ENCODE data around the gene RIBC2. TPM values are rescaled to one million over a fixed set of nuclear protein-coding genes. Genes with fewer than 3 reads are reported as not detected.

The RIBC2 gene
- total RNA-seq, 1 experiment from 2014 or later, result 2.9 TPM

GRCh38 chr22:45423524-45423923 is 10.0 kb downstream of the RIBC2 start:
- TF ChIP-seq REST (IDR thresholded peaks at IDR 0.05; ENCODE audit: insufficient read depth in 1 of 2, low read depth in 2 of 2, low read length in 1 of 2), result no peak
- no peak for TF ChIP-seq SIN3A (IDR thresholded peaks at IDR 0.05; ENCODE audit: borderline replicate concordance, insufficient read depth, low read depth, low read length)
- TF ChIP-seq POLR2AphosphoS5 (IDR thresholded peaks at IDR 0.05; ENCODE audit: low read depth, low read length), result no peak
- TF ChIP-seq TCF7L2 (IDR thresholded peaks at IDR 0.05; ENCODE audit: low read depth, low read length), result no peak
- TF ChIP-seq, protein P1, sequence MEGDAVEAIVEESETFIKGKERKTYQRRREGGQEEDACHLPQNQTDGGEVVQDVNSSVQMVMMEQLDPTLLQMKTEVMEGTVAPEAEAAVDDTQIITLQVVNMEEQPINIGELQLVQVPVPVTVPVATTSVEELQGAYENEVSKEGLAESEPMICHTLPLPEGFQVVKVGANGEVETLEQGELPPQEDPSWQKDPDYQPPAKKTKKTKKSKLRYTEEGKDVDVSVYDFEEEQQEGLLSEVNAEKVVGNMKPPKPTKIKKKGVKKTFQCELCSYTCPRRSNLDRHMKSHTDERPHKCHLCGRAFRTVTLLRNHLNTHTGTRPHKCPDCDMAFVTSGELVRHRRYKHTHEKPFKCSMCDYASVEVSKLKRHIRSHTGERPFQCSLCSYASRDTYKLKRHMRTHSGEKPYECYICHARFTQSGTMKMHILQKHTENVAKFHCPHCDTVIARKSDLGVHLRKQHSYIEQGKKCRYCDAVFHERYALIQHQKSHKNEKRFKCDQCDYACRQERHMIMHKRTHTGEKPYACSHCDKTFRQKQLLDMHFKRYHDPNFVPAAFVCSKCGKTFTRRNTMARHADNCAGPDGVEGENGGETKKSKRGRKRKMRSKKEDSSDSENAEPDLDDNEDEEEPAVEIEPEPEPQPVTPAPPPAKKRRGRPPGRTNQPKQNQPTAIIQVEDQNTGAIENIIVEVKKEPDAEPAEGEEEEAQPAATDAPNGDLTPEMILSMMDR (IDR thresholded peaks at IDR 0.05), result no peak
- ChIA-PET CTCF (no interaction called here), POLR2A (no interaction called here)
- DNase-seq (ENCODE audit: low read depth, low spot score), result no peak
- no peaks in the 10 kb centered on the region for H3K36me3 ChIP-seq (ENCODE audit: control insufficient read depth, insufficient read depth, low read length)
- no peaks in the 10 kb centered on the region for H3K9me3 ChIP-seq (ENCODE audit: control insufficient read depth, insufficient read depth, low read depth, low read length)
- no peaks in the 10 kb centered on the region for H3K27me3 ChIP-seq (ENCODE audit: control insufficient read depth, insufficient read depth, low read length)
- ATAC-seq, result no peak
- intact Hi-C loops (cut with micrococcal nuclease; ENCODE audit: unreplicated experiment), result no loop called here
- in situ Hi-C loops (cut with HindIII; ENCODE audit: low pct_unique_long_range_greater_than_20kb, low sequenced_read_pairs), result no loop called here
- no peaks in the 10 kb centered on the region for H3K4me1 ChIP-seq (ENCODE audit: control insufficient read depth, insufficient read depth, low read length)
- H3K27ac ChIP-seq (ENCODE audit: low read length), result no peak overlapping the region
- H3K4me3 ChIP-seq (ENCODE audit: low read depth in 2 of 2, low read length in 2 of 2), result no peak overlapping the region
- no TSS peak for BruUV-seq (replicated peaks)

- BruUV-seq (replicated peaks), result no TSS peak
- Histone ChIP-seq H3K27me3 (ENCODE audit: control insufficient read depth, insufficient read depth, low read length) (no peaks in the 10 kb centered on the region), H3K27ac (ENCODE audit: low read length) (no peak overlapping the region), H3K9me3 (ENCODE audit: control insufficient read depth, insufficient read depth, low read depth, low read length) (no peaks in the 10 kb centered on the region), H3K4me1 (ENCODE audit: control insufficient read depth, insufficient read depth, low read length) (no peaks in the 10 kb centered on the region), H3K4me3 (ENCODE audit: low read depth in 2 of 2, low read length in 2 of 2) (no peak overlapping the region), H3K36me3 (ENCODE audit: control insufficient read depth, insufficient read depth, low read length) (no peaks in the 10 kb centered on the region)
- intact Hi-C loops (cut with micrococcal nuclease; ENCODE audit: unreplicated experiment) (no loop called here), in situ Hi-C loops (cut with HindIII; ENCODE audit: low pct_unique_long_range_greater_than_20kb, low sequenced_read_pairs) (no loop called here)
- DNase-seq (ENCODE audit: low read depth, low spot score), result no peak
- TF ChIP-seq TCF7L2 (IDR thresholded peaks at IDR 0.05; ENCODE audit: low read depth, low read length), result no peak
- no peak for TF ChIP-seq POLR2AphosphoS5 (IDR thresholded peaks at IDR 0.05; ENCODE audit: low read depth, low read length)
- TF ChIP-seq, protein P1 (IDR thresholded peaks at IDR 0.05), result no peak
- TF ChIP-seq SIN3A (IDR thresholded peaks at IDR 0.05; ENCODE audit: borderline replicate concordance, insufficient read depth, low read depth, low read length), result no peak
- TF ChIP-seq REST (IDR thresholded peaks at IDR 0.05; ENCODE audit: insufficient read depth in 1 of 2, low read depth in 2 of 2, low read length in 1 of 2), result no peak
- no peak for ATAC-seq
- ChIA-PET POLR2A (no interaction called here), CTCF (no interaction called here)
Measured at GRCh38 chr22:45424241-45424731, 10.8 kb downstream of the RIBC2 start.

All from Panc1 (cell line).